Osteocyte (in vitro differentiated cells): Measurements from ENCODE around the gene SLC14A1. TPM values are rescaled to one million over a fixed set of nuclear protein-coding genes. Genes with fewer than 3 reads are reported as not detected.

ENCODE experiments used
- DNase-seq: peaks from one replicate; pipeline ENCODE4 v3.0.0; 2021; ENCODE audit warnings: mixed read lengths; ENCODE audit not compliant: unreplicated experiment; ENCODE audit errors: extremely low spot score
- H3K27ac Mint-ChIP-seq: one replicate; pipeline ENCODE4 v1.8.0; 2021; ENCODE audit warnings: mild to moderate bottlenecking, mixed read lengths; ENCODE audit not compliant: unreplicated experiment
- H3K27me3 Mint-ChIP-seq: one replicate; pipeline ENCODE4 v1.8.0; 2021; ENCODE audit warnings: mixed read lengths; ENCODE audit not compliant: unreplicated experiment
- H3K36me3 Mint-ChIP-seq: one replicate; pipeline ENCODE4 v1.8.0; 2021; ENCODE audit warnings: mixed read lengths; ENCODE audit not compliant: unreplicated experiment
- H3K4me1 Mint-ChIP-seq: one replicate; pipeline ENCODE4 v1.8.0; 2021; ENCODE audit warnings: mixed read lengths; ENCODE audit not compliant: unreplicated experiment
- H3K4me3 Mint-ChIP-seq: one replicate; pipeline ENCODE4 v1.8.0; 2021; ENCODE audit warnings: mild to moderate bottlenecking, moderate library complexity, mixed read lengths; ENCODE audit not compliant: unreplicated experiment
- H3K9me3 Mint-ChIP-seq: one replicate; pipeline ENCODE4 v1.8.0; 2021; ENCODE audit warnings: mixed read lengths; ENCODE audit not compliant: unreplicated experiment
- total RNA-seq: library from RNA; stranded (reverse); gene quantifications from 2 replicates; pipeline ENCODE4 v1.2.1, GENCODE V29; 2021
- TF ChIP-seq, protein P1 (sequence below): fragments of 200-600 bp; sonication (generic); IDR thresholded peaks from 2 replicates; pipeline ENCODE4 v1.5.0; 2021; ENCODE audit warnings: antibody characterized with exemption, mild to moderate bottlenecking, moderate library complexity

The SLC14A1 gene
- total RNA-seq, 1 donor from 2014 or later, result 0.24 TPM

DNA sequence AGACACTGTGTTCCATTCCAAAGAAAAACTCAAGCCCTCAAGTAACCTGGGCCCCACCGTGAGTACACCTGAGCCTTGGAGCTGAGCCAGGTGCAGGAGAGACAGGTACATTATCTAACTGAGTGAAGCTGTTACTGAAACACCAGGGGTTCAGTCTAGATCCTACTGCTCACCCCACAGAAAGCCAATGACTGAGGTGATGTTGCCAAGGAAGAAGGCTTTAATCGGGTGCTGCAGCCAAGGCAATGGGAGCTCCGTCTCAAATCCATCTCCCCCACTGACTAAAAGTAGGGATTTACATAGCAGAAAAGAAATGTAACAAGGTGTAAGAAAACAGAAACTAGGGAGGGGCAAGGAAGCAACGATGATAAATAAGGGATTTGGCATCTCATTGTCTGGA lies 15.2 kb upstream of the SLC14A1 start:
- no peak for DNase-seq
- no peak overlapping the region for H3K27ac Mint-ChIP-seq
- TF ChIP-seq, protein P1, sequence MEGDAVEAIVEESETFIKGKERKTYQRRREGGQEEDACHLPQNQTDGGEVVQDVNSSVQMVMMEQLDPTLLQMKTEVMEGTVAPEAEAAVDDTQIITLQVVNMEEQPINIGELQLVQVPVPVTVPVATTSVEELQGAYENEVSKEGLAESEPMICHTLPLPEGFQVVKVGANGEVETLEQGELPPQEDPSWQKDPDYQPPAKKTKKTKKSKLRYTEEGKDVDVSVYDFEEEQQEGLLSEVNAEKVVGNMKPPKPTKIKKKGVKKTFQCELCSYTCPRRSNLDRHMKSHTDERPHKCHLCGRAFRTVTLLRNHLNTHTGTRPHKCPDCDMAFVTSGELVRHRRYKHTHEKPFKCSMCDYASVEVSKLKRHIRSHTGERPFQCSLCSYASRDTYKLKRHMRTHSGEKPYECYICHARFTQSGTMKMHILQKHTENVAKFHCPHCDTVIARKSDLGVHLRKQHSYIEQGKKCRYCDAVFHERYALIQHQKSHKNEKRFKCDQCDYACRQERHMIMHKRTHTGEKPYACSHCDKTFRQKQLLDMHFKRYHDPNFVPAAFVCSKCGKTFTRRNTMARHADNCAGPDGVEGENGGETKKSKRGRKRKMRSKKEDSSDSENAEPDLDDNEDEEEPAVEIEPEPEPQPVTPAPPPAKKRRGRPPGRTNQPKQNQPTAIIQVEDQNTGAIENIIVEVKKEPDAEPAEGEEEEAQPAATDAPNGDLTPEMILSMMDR, result no peak
- peaks cover 5% of the 10 kb centered on the region for H3K36me3 Mint-ChIP-seq
- no peaks in the 10 kb centered on the region for H3K4me1 Mint-ChIP-seq
- H3K27me3 Mint-ChIP-seq, result peaks cover 15% of the 10 kb centered on the region
- H3K9me3 Mint-ChIP-seq, result peaks cover 24% of the 10 kb centered on the region
- H3K4me3 Mint-ChIP-seq, result no peak overlapping the region

DNA sequence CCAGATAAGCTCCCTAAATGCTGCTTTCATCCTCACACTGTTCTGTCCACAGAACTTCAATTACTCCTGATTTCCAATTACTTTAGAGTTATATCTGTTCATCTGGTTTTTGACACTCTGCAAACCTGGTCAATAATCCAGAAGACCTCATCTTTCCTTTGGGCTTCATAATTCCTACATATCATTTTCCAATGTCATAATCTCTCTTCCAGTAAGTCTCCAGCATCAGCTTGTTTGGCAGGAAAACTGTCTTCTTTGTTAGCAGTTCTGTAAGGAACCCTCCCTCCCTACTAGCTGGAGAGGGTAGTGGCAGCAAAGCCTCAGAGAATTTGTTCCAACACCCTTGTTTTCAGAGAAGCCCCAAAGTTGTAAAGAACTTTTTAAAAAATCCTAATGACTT lies 11.9 kb upstream of the SLC14A1 start:
- no peak overlapping the region for H3K27ac Mint-ChIP-seq
- H3K36me3 Mint-ChIP-seq, result peaks cover 5% of the 10 kb centered on the region
- peaks cover 14% of the 10 kb centered on the region for H3K27me3 Mint-ChIP-seq
- DNase-seq, result no peak
- peaks cover 19% of the 10 kb centered on the region for H3K9me3 Mint-ChIP-seq
- no peak overlapping the region for H3K4me3 Mint-ChIP-seq
- TF ChIP-seq, protein P1, result no peak
- H3K4me1 Mint-ChIP-seq, result no peaks in the 10 kb centered on the region

DNA sequence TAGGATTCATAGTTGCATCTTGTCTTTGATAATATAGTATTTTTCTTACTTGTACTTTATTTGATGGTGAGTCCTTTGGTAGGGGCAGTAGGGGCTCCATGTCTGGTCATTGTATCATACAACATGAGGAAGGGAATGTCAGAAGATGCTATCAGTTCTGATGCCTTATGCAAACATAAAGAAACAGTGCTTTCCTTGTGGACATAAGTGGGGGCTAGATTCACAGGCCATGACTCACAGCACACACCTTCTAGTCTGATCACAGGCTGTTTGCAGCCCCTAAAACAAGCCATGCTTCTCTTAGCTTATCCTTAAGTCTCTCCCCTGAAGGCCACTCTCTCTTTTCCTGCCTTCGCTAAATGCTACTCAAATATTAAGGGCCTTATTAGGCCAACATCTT lies 10.7 kb upstream of the SLC14A1 start:
- Mint-ChIP-seq H3K27me3 (peaks cover 17% of the 10 kb centered on the region), H3K4me1 (no peaks in the 10 kb centered on the region), H3K9me3 (peaks cover 14% of the 10 kb centered on the region), H3K36me3 (peaks cover 5% of the 10 kb centered on the region), H3K4me3 (no peak overlapping the region), H3K27ac (no peak overlapping the region)
- no peak for DNase-seq
- TF ChIP-seq, protein P1, result no peak

DNA sequence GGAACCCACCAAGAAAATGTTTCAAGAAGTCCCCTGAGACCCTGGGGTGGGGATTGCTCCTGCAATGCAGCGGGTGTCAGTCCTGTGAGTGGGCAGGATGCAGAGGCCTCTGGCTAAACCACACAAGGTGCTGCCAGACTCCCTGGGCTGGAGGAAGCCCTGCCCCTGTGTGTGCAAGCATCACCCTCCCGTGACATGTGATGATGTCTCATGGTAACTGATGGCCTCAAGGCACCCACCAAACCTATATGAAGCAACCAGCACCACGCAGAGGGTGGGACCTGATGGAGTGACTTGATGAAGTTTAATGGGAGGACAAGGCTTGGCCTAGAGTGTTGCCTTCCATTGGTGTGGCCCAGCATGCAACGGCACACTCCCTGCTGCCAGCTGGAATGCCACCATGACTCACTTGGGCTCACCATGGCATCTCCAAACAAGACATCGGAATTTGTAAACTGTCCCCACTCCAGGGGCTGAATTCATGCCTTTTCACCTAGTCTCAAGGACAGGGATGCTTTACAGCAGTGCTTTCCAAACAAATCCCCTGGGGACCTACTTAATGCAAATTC lies 8.7 kb upstream of the SLC14A1 start:
- DNase-seq, result no peak
- Mint-ChIP-seq H3K4me1 (no peaks in the 10 kb centered on the region), H3K27me3 (peaks cover 14% of the 10 kb centered on the region), H3K36me3 (no peaks in the 10 kb centered on the region), H3K4me3 (no peak overlapping the region), H3K9me3 (no peaks in the 10 kb centered on the region), H3K27ac (no peak overlapping the region)
- TF ChIP-seq, protein P1, result no peak

DNA sequence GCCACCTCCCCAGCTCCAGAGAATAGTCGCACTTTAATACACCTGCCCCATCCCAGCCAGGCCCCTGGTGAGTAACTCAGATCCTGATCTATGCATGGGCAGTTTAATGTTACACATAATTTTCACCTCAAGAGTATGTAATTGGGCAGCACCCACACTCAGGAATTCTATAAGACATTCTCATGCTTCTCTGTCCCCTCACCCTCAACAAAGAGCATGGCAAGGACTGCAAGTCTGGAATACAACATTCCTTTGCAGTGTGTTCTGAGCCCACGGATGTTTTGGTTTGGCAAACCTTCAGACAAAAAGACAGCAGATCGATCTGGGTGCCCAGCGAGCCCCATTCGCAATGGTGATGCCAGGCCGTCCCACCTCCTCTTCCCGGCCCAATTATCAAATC lies 4.9 kb upstream of the SLC14A1 start:
- H3K4me3 Mint-ChIP-seq, result no peak overlapping the region
- peaks cover 23% of the 10 kb centered on the region for H3K27me3 Mint-ChIP-seq
- no peaks in the 10 kb centered on the region for H3K36me3 Mint-ChIP-seq
- no peaks in the 10 kb centered on the region for H3K9me3 Mint-ChIP-seq
- TF ChIP-seq, protein P1, result no peak
- H3K4me1 Mint-ChIP-seq, result no peaks in the 10 kb centered on the region
- no peak overlapping the region for H3K27ac Mint-ChIP-seq
- DNase-seq, result no peak
